AML-193 (cell line): ENCODE data around the gene SYNDIG1.

Experiments used
- DNase-seq, 2 experiments: peaks; one replicate each; lab custom pipeline; 2025; lab: John Stamatoyannopoulos, UW

The SYNDIG1 gene

GRCh38 chr20:24694157-24694726 is 224.8 kb downstream of the SYNDIG1 start:
- no peak for DNase-seq

GRCh38 chr20:24694727-24695528 is 225.5 kb downstream of the SYNDIG1 start:
- DNase-seq: no peak

- no peak for DNase-seq
Measured at GRCh38 chr20:24695529-24696225, 226.2 kb downstream of the SYNDIG1 start.

- DNase-seq: no peak
Measured at GRCh38 chr20:24696396-24696795, 227.0 kb downstream of the SYNDIG1 start.

GRCh38 chr20:24697411-24697810 is 228.0 kb downstream of the SYNDIG1 start:
- no peak for DNase-seq

- DNase-seq: no peak
Measured at GRCh38 chr20:24698189-24698588, 228.8 kb downstream of the SYNDIG1 start.

- DNase-seq: no peak
Measured at GRCh38 chr20:24698706-24699206, 229.3 kb downstream of the SYNDIG1 start.

- no peak for DNase-seq
Measured at GRCh38 chr20:24699321-24700165, 230.1 kb downstream of the SYNDIG1 start.

- DNase-seq: no peak
Measured at GRCh38 chr20:24700166-24700860, 230.9 kb downstream of the SYNDIG1 start.

- no peak for DNase-seq
Measured at GRCh38 chr20:24701027-24701426, 231.6 kb downstream of the SYNDIG1 start.

- DNase-seq: no peak
Measured at GRCh38 chr20:24701668-24702067, 232.2 kb downstream of the SYNDIG1 start.

- DNase-seq: no peak
Measured at GRCh38 chr20:24702501-24703283, 233.3 kb downstream of the SYNDIG1 start.

- no peak for DNase-seq
Measured at GRCh38 chr20:24703284-24703610, 233.8 kb downstream of the SYNDIG1 start.

GRCh38 chr20:24704899-24705298 is 235.5 kb downstream of the SYNDIG1 start:
- no peak for DNase-seq

- no peak for DNase-seq
Measured at GRCh38 chr20:24705486-24705885, 236.1 kb downstream of the SYNDIG1 start.

- no peak for DNase-seq
Measured at GRCh38 chr20:24708411-24709295, 239.2 kb downstream of the SYNDIG1 start.
